OCI-LY1 (cell line): Measurements from ENCODE around the gene AXDND1.

Experiments
- EZH2 ChIP-seq: fragments of 200-600 bp; sonication (generic), shearing (Covaris generic); IDR thresholded peaks from 2 replicates; pipeline ENCODE4 v1.8.0; 2017; ENCODE audit warnings: borderline replicate concordance, mixed run types, mild to moderate bottlenecking, antibody characterized with exemption, low read length, moderate library complexity, mixed read lengths
- TF ChIP-seq, protein P1 (sequence below): fragments of 200-600 bp; sonication (generic), shearing (Covaris generic); IDR thresholded peaks from 2 replicates; pipeline ENCODE4 v1.5.1; 2017; ENCODE audit warnings: mild to moderate bottlenecking, antibody characterized with exemption, low read length, moderate library complexity, mixed read lengths

DNA sequence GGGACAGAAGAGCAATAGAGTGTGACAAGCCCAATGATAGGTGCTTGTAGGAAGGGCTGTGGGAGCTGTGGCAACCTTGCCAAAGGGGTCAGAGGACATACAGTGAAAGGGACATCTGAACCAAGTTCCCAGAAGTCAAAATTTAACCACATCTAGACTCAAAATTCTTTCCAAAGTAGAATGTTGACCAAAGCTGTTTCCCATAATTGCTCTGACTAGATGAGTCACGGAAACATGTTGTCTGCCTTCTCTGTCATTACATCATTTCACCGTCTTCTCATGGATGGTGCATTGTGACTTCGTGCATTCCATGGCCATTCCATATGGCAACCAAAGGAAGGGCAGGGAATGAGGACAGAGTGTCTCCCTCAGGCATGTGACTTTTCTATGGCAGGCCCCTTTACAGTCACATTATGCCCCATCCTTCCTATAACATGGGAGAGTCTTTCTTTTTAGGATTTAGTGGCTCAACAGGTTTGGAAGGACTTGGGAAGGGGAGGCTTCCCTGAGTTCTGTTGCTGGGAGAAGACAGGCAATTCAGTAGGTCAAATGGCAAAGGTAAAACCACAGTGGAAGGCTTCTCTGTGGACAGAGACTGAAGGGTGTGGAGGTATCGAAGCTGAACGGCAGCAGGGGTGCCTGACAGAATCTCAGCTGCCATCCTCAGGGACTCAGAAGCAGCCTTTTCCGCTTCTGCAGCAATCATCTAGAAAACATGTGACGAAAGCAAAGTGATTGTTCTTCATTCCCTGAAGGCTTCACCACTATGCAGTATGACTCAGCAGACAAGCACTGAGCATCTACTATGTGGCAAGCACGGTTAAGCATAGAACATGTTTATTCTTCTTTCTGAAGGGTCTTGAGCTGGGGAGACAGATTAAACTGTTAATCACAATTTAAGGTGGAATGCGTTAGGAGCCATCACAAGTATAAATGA is 185.2 kb downstream of the AXDND1 start:
- TF ChIP-seq, protein P1, sequence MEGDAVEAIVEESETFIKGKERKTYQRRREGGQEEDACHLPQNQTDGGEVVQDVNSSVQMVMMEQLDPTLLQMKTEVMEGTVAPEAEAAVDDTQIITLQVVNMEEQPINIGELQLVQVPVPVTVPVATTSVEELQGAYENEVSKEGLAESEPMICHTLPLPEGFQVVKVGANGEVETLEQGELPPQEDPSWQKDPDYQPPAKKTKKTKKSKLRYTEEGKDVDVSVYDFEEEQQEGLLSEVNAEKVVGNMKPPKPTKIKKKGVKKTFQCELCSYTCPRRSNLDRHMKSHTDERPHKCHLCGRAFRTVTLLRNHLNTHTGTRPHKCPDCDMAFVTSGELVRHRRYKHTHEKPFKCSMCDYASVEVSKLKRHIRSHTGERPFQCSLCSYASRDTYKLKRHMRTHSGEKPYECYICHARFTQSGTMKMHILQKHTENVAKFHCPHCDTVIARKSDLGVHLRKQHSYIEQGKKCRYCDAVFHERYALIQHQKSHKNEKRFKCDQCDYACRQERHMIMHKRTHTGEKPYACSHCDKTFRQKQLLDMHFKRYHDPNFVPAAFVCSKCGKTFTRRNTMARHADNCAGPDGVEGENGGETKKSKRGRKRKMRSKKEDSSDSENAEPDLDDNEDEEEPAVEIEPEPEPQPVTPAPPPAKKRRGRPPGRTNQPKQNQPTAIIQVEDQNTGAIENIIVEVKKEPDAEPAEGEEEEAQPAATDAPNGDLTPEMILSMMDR, result no peak
- no peak for TF ChIP-seq EZH2
